SKM-1 (cell line): ENCODE measurements around the gene WNK2.
"Not testable (repeated sequence)": the region's sequence is repeated elsewhere in the genome, so short reads cannot be mapped to it uniquely, and the experiment has no call there.

Experiments
- DNase-seq: peaks from one replicate; lab custom pipeline; 2025; ENCODE audit not compliant: unreplicated experiment; lab: John Stamatoyannopoulos, UW

The WNK2 gene

GRCh38 chr9:93304574-93305496 lies 120.9 kb downstream of the WNK2 start:
- no peak for DNase-seq

GRCh38 chr9:93305497-93306020 lies 121.6 kb downstream of the WNK2 start:
- peak; percentile 73 for DNase-seq

- DNase-seq, result no peak
These were observed 122.1 kb downstream of the WNK2 start for GRCh38 chr9:93306081-93306480.

- no peak for DNase-seq
These were observed 122.7 kb downstream of the WNK2 start for GRCh38 chr9:93306579-93307091.

DNA sequence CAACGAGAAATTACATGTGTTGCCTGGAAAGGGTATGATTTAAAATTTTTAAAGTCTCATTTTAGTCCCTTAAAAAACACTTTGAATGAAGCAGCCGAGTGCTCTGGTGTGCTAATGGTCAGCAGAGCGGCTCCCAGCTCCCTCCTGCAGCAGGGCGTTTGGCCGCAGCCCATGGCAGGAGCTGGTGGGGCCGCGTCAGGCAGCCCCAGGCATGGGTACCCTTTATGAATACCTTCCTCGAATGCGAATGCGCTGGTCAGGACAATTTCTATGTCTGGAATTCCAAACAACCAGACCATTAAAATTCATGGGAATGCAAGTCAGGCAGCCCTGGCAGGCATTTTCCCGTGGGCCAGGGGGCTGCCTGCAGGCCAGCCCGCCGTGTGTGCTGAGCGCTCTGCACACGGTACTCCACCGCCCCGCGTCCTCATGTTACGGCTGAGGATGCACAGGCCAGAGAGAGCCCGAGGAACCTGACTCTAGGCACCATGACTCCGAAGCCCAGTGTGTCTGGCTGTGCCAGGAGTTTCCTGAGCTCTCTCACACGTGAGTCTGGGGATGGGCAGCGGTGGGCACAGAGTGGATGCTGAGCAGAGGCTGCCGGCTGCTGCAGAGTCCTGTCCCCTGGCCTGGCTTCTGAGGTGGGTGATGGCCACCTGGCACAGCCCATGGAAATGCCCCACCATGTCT lies 123.7 kb downstream of the WNK2 start:
- DNase-seq, result no peak

- DNase-seq, result no peak
These were observed 124.2 kb downstream of the WNK2 start for GRCh38 chr9:93308158-93308602.

DNA sequence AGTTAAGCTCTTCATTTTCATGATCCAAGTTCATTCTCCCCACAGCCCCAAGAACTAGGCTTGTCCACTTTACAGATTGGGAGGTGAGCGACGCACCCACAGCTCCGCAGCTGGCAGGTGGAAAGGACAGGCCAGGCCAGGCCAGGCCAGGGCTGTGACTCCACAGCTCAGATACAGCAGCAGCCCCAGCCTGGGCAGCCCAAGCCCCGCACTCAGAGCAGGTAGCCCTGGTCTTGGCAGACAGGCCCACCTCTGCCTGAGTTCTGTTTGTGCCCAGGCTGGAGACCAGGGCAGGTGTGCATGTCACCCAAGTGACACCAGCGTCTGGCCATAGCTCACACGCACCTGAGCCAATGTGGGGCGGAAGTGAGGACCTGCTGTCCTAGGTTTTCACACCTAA lies 124.7 kb downstream of the WNK2 start:
- no peak for DNase-seq

DNA sequence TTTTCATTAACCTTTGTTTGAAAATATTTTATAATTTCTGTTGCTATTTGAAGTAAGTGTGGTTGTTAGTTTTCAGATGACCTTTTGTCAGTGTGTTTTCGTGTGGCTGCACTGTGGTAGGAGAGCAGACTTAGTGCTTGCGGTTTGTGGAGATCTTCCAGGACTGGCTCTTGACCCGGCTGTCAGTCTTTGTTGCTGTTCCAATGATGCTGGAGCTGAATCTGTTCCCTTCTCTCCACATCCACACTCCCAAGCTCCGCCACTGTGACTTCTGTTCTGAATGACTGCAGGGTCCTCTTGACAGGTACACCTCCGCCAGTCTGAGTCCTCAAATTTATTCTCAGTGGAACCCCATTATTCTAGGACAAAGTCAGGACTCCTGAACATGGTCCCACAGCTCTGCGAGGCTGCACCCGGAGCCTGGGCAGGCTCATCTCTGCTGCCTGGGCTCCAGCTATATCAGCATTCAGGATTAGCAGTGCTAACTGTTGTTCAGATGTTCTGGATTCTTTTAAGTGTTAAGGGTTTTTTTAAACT lies 126.0 kb downstream of the WNK2 start:
- DNase-seq, result no peak

DNA sequence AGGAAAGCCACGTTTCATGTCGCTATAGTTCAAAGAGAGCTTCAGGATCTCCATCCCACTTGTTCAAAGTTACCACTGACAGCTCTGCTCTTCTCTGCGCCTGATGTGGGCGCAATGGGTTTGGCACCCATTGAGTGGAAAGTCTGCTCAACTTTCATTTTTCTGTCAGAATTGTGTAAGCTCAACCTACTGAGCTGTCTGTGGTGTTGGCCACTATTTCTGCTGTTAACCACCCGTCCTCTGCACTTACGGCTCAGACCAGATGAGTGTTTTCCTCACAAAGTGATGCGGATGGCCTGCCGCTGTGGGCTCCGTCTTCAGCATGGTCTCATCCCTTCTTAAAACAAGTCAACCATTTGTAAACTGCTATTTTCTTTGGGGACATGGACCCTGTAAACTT lies 131.2 kb downstream of the WNK2 start:
- DNase-seq, result no peak

DNA sequence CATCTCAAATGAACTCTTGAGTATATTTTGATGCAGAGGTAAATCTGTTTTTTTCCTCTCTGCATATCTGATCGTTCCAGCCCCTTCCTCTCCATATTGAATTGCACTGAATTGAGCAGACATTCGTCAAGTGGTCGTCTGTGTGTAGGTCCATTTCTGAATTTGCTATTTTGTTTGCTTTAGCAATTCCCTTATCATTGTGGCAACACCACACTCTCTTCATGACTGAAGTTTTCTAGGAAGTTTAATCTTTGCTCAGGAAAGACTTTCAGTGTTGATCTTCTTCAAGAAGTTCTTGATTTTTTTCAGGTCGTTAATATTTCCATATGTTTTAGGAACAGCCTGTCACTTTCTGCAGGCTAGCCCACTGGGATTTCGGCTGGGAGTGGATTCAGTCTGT lies 132.0 kb downstream of the WNK2 start:
- no peak for DNase-seq

DNA sequence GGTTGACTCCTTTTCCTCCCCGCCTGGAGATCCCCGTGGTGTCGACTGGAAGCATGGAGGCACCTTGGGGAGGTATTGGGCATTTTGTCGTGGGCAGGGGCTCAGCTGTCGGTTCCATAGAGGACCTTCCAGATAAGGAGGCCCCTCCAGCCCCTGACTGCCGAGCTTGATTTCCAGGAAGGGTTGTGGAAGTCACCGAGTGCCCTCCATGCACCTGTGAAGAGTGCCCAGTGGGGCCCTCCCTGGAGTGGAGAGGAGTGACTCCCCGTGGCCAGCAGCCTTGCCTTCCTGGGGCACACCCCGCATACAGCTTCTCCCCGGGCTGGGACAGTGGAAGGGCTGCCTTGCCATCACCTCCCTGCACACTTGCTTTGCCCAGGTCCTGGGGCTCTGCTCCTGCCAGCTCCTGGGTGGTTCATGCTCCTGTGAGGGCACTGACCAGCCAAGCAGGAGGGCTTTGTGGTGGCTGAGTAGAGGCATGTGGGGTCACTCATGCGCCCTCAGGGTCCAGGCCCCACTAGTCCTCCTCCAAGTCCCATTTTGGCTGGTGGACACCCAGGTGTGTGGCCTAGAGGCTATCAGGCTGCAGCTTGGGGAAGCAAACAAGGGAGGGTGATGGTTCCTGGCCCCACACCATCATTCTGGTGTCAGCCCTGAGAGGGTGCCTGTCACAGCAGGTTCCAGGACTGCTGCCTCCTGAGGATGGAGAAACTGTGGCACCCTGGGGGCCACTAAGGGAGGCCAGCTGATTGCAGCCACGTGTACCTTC lies 133.0 kb downstream of the WNK2 start:
- DNase-seq, result no peak

GRCh38 chr9:93317495-93318094 lies 133.7 kb downstream of the WNK2 start:
- no peak for DNase-seq

DNA sequence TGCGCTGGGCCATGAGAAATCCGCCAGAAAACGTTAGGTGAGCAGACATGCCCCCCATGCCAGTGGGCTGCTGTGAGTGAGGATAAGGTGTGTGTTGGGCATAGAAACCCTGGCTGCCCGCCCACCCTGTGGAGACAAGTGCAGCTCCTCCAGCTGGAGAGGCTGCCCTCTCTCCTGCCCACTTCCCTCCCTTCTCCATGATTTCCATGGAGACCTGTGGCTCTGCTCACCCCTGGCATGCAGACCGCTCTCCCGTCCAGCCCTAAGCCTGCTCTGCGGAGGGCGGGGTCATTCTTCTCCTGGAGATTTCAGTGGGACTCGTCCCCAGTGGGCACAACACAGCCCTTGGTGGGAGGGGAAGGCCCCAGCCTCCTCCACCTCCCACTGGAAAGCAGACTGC lies 134.5 kb downstream of the WNK2 start:
- DNase-seq, result no peak

GRCh38 chr9:93319301-93319991 lies 135.5 kb downstream of the WNK2 start:
- DNase-seq, result no peak

- no peak for DNase-seq
These were observed 136.1 kb downstream of the WNK2 start for GRCh38 chr9:93319992-93320500.

GRCh38 chr9:93320591-93321219 lies 136.8 kb downstream of the WNK2 start:
- no peak for DNase-seq

- no peak for DNase-seq
These were observed 137.3 kb downstream of the WNK2 start for GRCh38 chr9:93321220-93321610.

- not testable (repeated sequence) for DNase-seq
These were observed 139.6 kb downstream of the WNK2 start for GRCh38 chr9:93323446-93323954.
